ENCODE measurements around the gene FRMD5. TPM values are rescaled to one million over a fixed set of nuclear protein-coding genes. Genes with fewer than 3 reads are reported as not detected.

FRMD5 gene
- total RNA-seq, 1 donor from 2014 or later, result 43.8 TPM

- no peak for DNase-seq
- H3K36me3 Mint-ChIP-seq (ENCODE audit: unreplicated experiment), result no peaks in the 10 kb centered on the region
- H3K9me3 Mint-ChIP-seq (ENCODE audit: unreplicated experiment), result peaks cover 8% of the 10 kb centered on the region
- H3K4me3 Mint-ChIP-seq (ENCODE audit: unreplicated experiment), result no peak overlapping the region
- peaks cover 13% of the 10 kb centered on the region for H3K4me1 Mint-ChIP-seq (ENCODE audit: low read depth, unreplicated experiment)
- H3K27me3 Mint-ChIP-seq (ENCODE audit: unreplicated experiment), result peaks cover 4% of the 10 kb centered on the region
- H3K27ac Mint-ChIP-seq (ENCODE audit: unreplicated experiment), result no peak overlapping the region
- no peak for TF ChIP-seq CTCF (IDR thresholded peaks at IDR 0.05; ENCODE audit: partially characterized antibody, unreplicated experiment)
Measured at GRCh38 chr15:44188795-44189194, 6.3 kb downstream of the FRMD5 start.

DNA sequence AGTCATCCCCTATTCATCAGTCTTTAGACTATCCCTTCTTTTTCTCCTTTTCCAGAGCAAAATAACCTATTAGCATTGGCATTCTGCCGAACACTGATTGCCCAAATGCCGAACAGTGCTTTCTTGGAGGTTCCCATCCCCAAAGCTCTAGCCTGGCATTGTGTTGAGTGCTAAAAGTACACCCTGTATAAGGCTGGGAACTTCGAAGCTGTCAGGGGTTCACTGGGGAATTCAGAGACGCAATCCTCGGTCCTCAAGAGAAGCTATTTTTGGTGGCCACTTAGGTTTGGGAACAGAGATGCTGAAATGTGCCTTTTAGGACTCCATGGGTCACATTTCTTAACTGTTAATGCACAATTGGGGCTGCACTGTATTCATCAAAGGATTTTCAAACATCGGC is 8.4 kb downstream of the FRMD5 start:
- DNase-seq, result no peak
- no peaks in the 10 kb centered on the region for H3K36me3 Mint-ChIP-seq (ENCODE audit: unreplicated experiment)
- H3K9me3 Mint-ChIP-seq (ENCODE audit: unreplicated experiment), result peaks cover 2% of the 10 kb centered on the region
- H3K27me3 Mint-ChIP-seq (ENCODE audit: unreplicated experiment), result peaks cover 1% of the 10 kb centered on the region
- peaks cover 8% of the 10 kb centered on the region for H3K4me1 Mint-ChIP-seq (ENCODE audit: low read depth, unreplicated experiment)
- TF ChIP-seq CTCF (IDR thresholded peaks at IDR 0.05; ENCODE audit: partially characterized antibody, unreplicated experiment), result no peak
- H3K27ac Mint-ChIP-seq (ENCODE audit: unreplicated experiment), result no peak overlapping the region
- no peak overlapping the region for H3K4me3 Mint-ChIP-seq (ENCODE audit: unreplicated experiment)

GRCh38 chr15:44183363-44183762 is 11.7 kb downstream of the FRMD5 start:
- Mint-ChIP-seq H3K27ac (ENCODE audit: unreplicated experiment) (no peak overlapping the region), H3K36me3 (ENCODE audit: unreplicated experiment) (no peaks in the 10 kb centered on the region), H3K27me3 (ENCODE audit: unreplicated experiment) (peaks cover 1% of the 10 kb centered on the region), H3K4me1 (ENCODE audit: low read depth, unreplicated experiment) (peaks cover 8% of the 10 kb centered on the region), H3K9me3 (ENCODE audit: unreplicated experiment) (peaks cover 2% of the 10 kb centered on the region), H3K4me3 (ENCODE audit: unreplicated experiment) (no peak overlapping the region)
- no peak for DNase-seq
- TF ChIP-seq CTCF (IDR thresholded peaks at IDR 0.05; ENCODE audit: partially characterized antibody, unreplicated experiment), result no peak

GRCh38 chr15:44181410-44181809 is 13.7 kb downstream of the FRMD5 start:
- no peaks in the 10 kb centered on the region for H3K36me3 Mint-ChIP-seq (ENCODE audit: unreplicated experiment)
- H3K4me3 Mint-ChIP-seq (ENCODE audit: unreplicated experiment), result no peak overlapping the region
- H3K27me3 Mint-ChIP-seq (ENCODE audit: unreplicated experiment), result no peaks in the 10 kb centered on the region
- TF ChIP-seq CTCF (IDR thresholded peaks at IDR 0.05; ENCODE audit: partially characterized antibody, unreplicated experiment), result no peak
- peaks cover 2% of the 10 kb centered on the region for H3K9me3 Mint-ChIP-seq (ENCODE audit: unreplicated experiment)
- peaks cover under 1% of the 10 kb centered on the region for H3K4me1 Mint-ChIP-seq (ENCODE audit: low read depth, unreplicated experiment)
- no peak for DNase-seq
- H3K27ac Mint-ChIP-seq (ENCODE audit: unreplicated experiment), result no peak overlapping the region

GRCh38 chr15:44177139-44177538 is 17.9 kb downstream of the FRMD5 start:
- TF ChIP-seq CTCF (IDR thresholded peaks at IDR 0.05; ENCODE audit: partially characterized antibody, unreplicated experiment), result no peak
- H3K27ac Mint-ChIP-seq (ENCODE audit: unreplicated experiment), result no peak overlapping the region
- no peaks in the 10 kb centered on the region for H3K9me3 Mint-ChIP-seq (ENCODE audit: unreplicated experiment)
- H3K36me3 Mint-ChIP-seq (ENCODE audit: unreplicated experiment), result no peaks in the 10 kb centered on the region
- no peak for DNase-seq
- peaks cover 4% of the 10 kb centered on the region for H3K4me1 Mint-ChIP-seq (ENCODE audit: low read depth, unreplicated experiment)
- H3K27me3 Mint-ChIP-seq (ENCODE audit: unreplicated experiment), result no peaks in the 10 kb centered on the region
- H3K4me3 Mint-ChIP-seq (ENCODE audit: unreplicated experiment), result no peak overlapping the region

Measured in glutamatergic neuron (in vitro differentiated cells).